ENCODE data around the gene MYH16. TPM values are rescaled to one million over a fixed set of nuclear protein-coding genes. Genes with fewer than 3 reads are reported as not detected.
"Not testable (repeated sequence)": the region's sequence is repeated elsewhere in the genome, so short reads cannot be mapped to it uniquely, and the experiment has no call there.

The MYH16 gene
- total RNA-seq: not detected

- Mint-ChIP-seq H3K4me3 (no peak within 1 kb of the TSS), H3K27me3 (ENCODE audit: low read depth) (no peaks in the 10 kb centered on the region), H3K36me3 (ENCODE audit: insufficient read depth) (no peaks in the 10 kb centered on the region), H3K4me1 (ENCODE audit: low read depth) (peaks cover 10% of the 10 kb centered on the region), H3K9me3 (no peaks in the 10 kb centered on the region)
- ATAC-seq (no peak), DNase-seq (no peak)
Observed at GRCh38 chr7:99272476-99273045, at the start of gene MYH16. Gene MYH16, plus strand, starts transcription at chr7:99272839.

GRCh38 chr7:99224263-99224898 is 48.3 kb upstream of the MYH16 start:
- not testable (repeated sequence) for ATAC-seq

GRCh38 chr7:99224899-99225265 is 47.8 kb upstream of the MYH16 start:
- Mint-ChIP-seq H3K4me3 (no peak overlapping the region), H3K27me3 (ENCODE audit: low read depth) (no peaks in the 10 kb centered on the region), H3K36me3 (ENCODE audit: insufficient read depth) (no peaks in the 10 kb centered on the region), H3K4me1 (ENCODE audit: low read depth) (no peaks in the 10 kb centered on the region), H3K9me3 (no peaks in the 10 kb centered on the region)
- DNase-seq (no peak), ATAC-seq (no peak)

More at GRCh38 chr7:99224263-99224898, 48.3 kb upstream of the MYH16 start:
- not testable (repeated sequence) for H3K36me3 Mint-ChIP-seq (ENCODE audit: insufficient read depth); H3K4me3 Mint-ChIP-seq; H3K4me1 Mint-ChIP-seq (ENCODE audit: low read depth); H3K9me3 Mint-ChIP-seq; DNase-seq; H3K27me3 Mint-ChIP-seq (ENCODE audit: low read depth)

GRCh38 chr7:99229234-99229633 is 43.4 kb upstream of the MYH16 start:
- H3K27me3 Mint-ChIP-seq (ENCODE audit: low read depth): no peaks in the 10 kb centered on the region
- no peaks in the 10 kb centered on the region for H3K9me3 Mint-ChIP-seq
- no peaks in the 10 kb centered on the region for H3K4me1 Mint-ChIP-seq (ENCODE audit: low read depth)
- ATAC-seq (no peak), DNase-seq (no peak)
- no peaks in the 10 kb centered on the region for H3K36me3 Mint-ChIP-seq (ENCODE audit: insufficient read depth)
- H3K4me3 Mint-ChIP-seq: no peak overlapping the region

- H3K36me3 Mint-ChIP-seq (ENCODE audit: insufficient read depth): no peaks in the 10 kb centered on the region
- DNase-seq (no peak), ATAC-seq (no peak)
- H3K27me3 Mint-ChIP-seq (ENCODE audit: low read depth): no peaks in the 10 kb centered on the region
- H3K4me1 Mint-ChIP-seq (ENCODE audit: low read depth): no peaks in the 10 kb centered on the region
- H3K4me3 Mint-ChIP-seq: no peak overlapping the region
- H3K9me3 Mint-ChIP-seq: no peaks in the 10 kb centered on the region
Observed at GRCh38 chr7:99232082-99232770, 40.4 kb upstream of the MYH16 start.

- H3K4me1 Mint-ChIP-seq (ENCODE audit: low read depth); H3K27me3 Mint-ChIP-seq (ENCODE audit: low read depth); H3K36me3 Mint-ChIP-seq (ENCODE audit: insufficient read depth); H3K9me3 Mint-ChIP-seq; DNase-seq; H3K4me3 Mint-ChIP-seq; ATAC-seq: not testable (repeated sequence)
Observed at GRCh38 chr7:99232955-99233354, 39.7 kb upstream of the MYH16 start.

- Mint-ChIP-seq H3K27me3 (ENCODE audit: low read depth) (no peaks in the 10 kb centered on the region), H3K36me3 (ENCODE audit: insufficient read depth) (no peaks in the 10 kb centered on the region), H3K9me3 (no peaks in the 10 kb centered on the region), H3K4me3 (no peak overlapping the region), H3K4me1 (ENCODE audit: low read depth) (no peaks in the 10 kb centered on the region)
- ATAC-seq (no peak), DNase-seq (no peak)
Observed at GRCh38 chr7:99234185-99234584, 38.5 kb upstream of the MYH16 start.

- Mint-ChIP-seq H3K9me3 (no peaks in the 10 kb centered on the region), H3K4me1 (ENCODE audit: low read depth) (no peaks in the 10 kb centered on the region), H3K4me3 (no peak overlapping the region), H3K27me3 (ENCODE audit: low read depth) (no peaks in the 10 kb centered on the region), H3K36me3 (ENCODE audit: insufficient read depth) (no peaks in the 10 kb centered on the region)
- ATAC-seq (no peak), DNase-seq (no peak)
Observed at GRCh38 chr7:99235925-99236324, 36.7 kb upstream of the MYH16 start.

GRCh38 chr7:99237876-99238275 is 34.8 kb upstream of the MYH16 start:
- not testable (repeated sequence) for H3K4me3 Mint-ChIP-seq; H3K36me3 Mint-ChIP-seq (ENCODE audit: insufficient read depth); H3K27me3 Mint-ChIP-seq (ENCODE audit: low read depth); H3K9me3 Mint-ChIP-seq; ATAC-seq; DNase-seq; H3K4me1 Mint-ChIP-seq (ENCODE audit: low read depth)

GRCh38 chr7:99238558-99239341 is 33.9 kb upstream of the MYH16 start:
- Mint-ChIP-seq H3K9me3 (no peaks in the 10 kb centered on the region), H3K4me1 (ENCODE audit: low read depth) (no peaks in the 10 kb centered on the region), H3K36me3 (ENCODE audit: insufficient read depth) (no peaks in the 10 kb centered on the region), H3K4me3 (no peak overlapping the region), H3K27me3 (ENCODE audit: low read depth) (peaks cover 1% of the 10 kb centered on the region)
- ATAC-seq: no peak
- DNase-seq: no peak

GRCh38 chr7:99242682-99243081 is 30.0 kb upstream of the MYH16 start:
- H3K4me1 Mint-ChIP-seq (ENCODE audit: low read depth): no peaks in the 10 kb centered on the region
- no peaks in the 10 kb centered on the region for H3K9me3 Mint-ChIP-seq
- H3K27me3 Mint-ChIP-seq (ENCODE audit: low read depth): peaks cover 1% of the 10 kb centered on the region
- H3K4me3 Mint-ChIP-seq: no peak overlapping the region
- H3K36me3 Mint-ChIP-seq (ENCODE audit: insufficient read depth): no peaks in the 10 kb centered on the region
- no peak for ATAC-seq
- DNase-seq: no peak

- ATAC-seq (no peak), DNase-seq (no peak)
- no peaks in the 10 kb centered on the region for H3K36me3 Mint-ChIP-seq (ENCODE audit: insufficient read depth)
- no peak overlapping the region for H3K4me3 Mint-ChIP-seq
- no peaks in the 10 kb centered on the region for H3K9me3 Mint-ChIP-seq
- H3K4me1 Mint-ChIP-seq (ENCODE audit: low read depth): no peaks in the 10 kb centered on the region
- H3K27me3 Mint-ChIP-seq (ENCODE audit: low read depth): peaks cover 4% of the 10 kb centered on the region
Observed at GRCh38 chr7:99243751-99244337, 28.8 kb upstream of the MYH16 start.

GRCh38 chr7:99244939-99245338 is 27.7 kb upstream of the MYH16 start:
- ATAC-seq (no peak), DNase-seq (no peak)
- H3K27me3 Mint-ChIP-seq (ENCODE audit: low read depth): peaks cover 6% of the 10 kb centered on the region
- H3K4me1 Mint-ChIP-seq (ENCODE audit: low read depth): no peaks in the 10 kb centered on the region
- no peak overlapping the region for H3K4me3 Mint-ChIP-seq
- H3K36me3 Mint-ChIP-seq (ENCODE audit: insufficient read depth): no peaks in the 10 kb centered on the region
- no peaks in the 10 kb centered on the region for H3K9me3 Mint-ChIP-seq

GRCh38 chr7:99248391-99249095 is 24.1 kb upstream of the MYH16 start:
- Mint-ChIP-seq H3K4me3 (no peak overlapping the region), H3K4me1 (ENCODE audit: low read depth) (no peaks in the 10 kb centered on the region), H3K27me3 (ENCODE audit: low read depth) (peaks cover 4% of the 10 kb centered on the region), H3K9me3 (no peaks in the 10 kb centered on the region), H3K36me3 (ENCODE audit: insufficient read depth) (no peaks in the 10 kb centered on the region)
- ATAC-seq (no peak), DNase-seq (no peak)
